Pancreas (tissue), 10 donors: Measurements from ENCODE around the gene TM7SF3. TPM values are rescaled to one million over a fixed set of nuclear protein-coding genes. Genes with fewer than 3 reads are reported as not detected.

Experiments
- ATAC-seq, 4 donors: fragments of 200-7000 bp; cut with Tn5 transposase; one replicate each; pipeline versions ENCODE4 v1.8.0 to v1.9.1; 2020; ENCODE audit warnings: mild to moderate bottlenecking in 4 of 4, moderate library complexity in 4 of 4
- DNase-seq, 6 donors: peaks; one replicate each; pipeline ENCODE4 v3.0.0-alpha.2; 2020
- FAIRE-seq: peaks from 2 replicates; lab custom pipeline; 2012; peaks lifted over from hg19 to GRCh38; lab: Jason Lieb, UNC
- H3K27ac ChIP-seq, 4 donors: fragments of 200-600 bp; sonication (generic); 1 replicate in 3 of 4; 2 replicates in 1 of 4; pipeline versions ENCODE4 v1.5.0 to v1.8.0; 2020
- H3K27me3 ChIP-seq, 4 donors: fragments of 200-600 bp; one replicate each; pipeline ENCODE4 v1.8.0; 2021
- H3K36me3 ChIP-seq, 3 donors: fragments of 200-600 bp; sonication (generic) in 1 of 3; one replicate each; pipeline versions ENCODE4 v1.5.0 to v1.8.0; 2020 to 2021
- H3K4me1 ChIP-seq, 3 donors: fragments of 200-600 bp; one replicate each; pipeline ENCODE4 v1.8.0; 2021
- H3K4me3 ChIP-seq, 4 donors: fragments of 200-600 bp; sonication (generic) in 2 of 4; one replicate each; pipeline versions ENCODE4 v1.5.0 to v1.8.0; 2020 to 2021
- H3K9me3 ChIP-seq, 4 donors: fragments of 200-600 bp; one replicate each; pipeline ENCODE4 v1.8.0; 2021
- WGBS, 2 donors: extraction: QIAGEN DNeasy Blood & Tissue Kit; methylation state at CpG; one replicate each; pipeline ENCODE4 v1.1.7; 2013; 5-methylcytosine and 5-hydroxymethylcytosine counted together
- intact Hi-C, 3 donors: fragments of 100-400 bp; cut with DNase I; formaldehyde crosslinking; loops; one replicate each; pipeline versions ENCODE4 v1.11.1 to v1.14.2; 2022
- polyA plus RNA-seq, 2 donors: library from polyadenylated mRNA; stranded (reverse); fragments of 200-250 nt; gene quantifications; one replicate each; pipeline ENCODE4 v1.2.3, GENCODE V29; 2013
- total RNA-seq, 6 donors: library from RNA; stranded (reverse); fragmentation: NEBNext Ultra II Directional in 4 of 6; extraction: Animal tissue kit (Norgen Biotek cat#: 25700) in 4 of 6; gene quantifications; one replicate each; pipeline versions ENCODE4 v1.2.1 to v1.2.4, GENCODE V29; 2021 to 2023
- TF ChIP-seq, protein P1 (sequence below), 4 donors: fragments of 200-600 bp; sonication (generic) in 3 of 4; IDR thresholded peaks; one replicate each; pipeline versions ENCODE4 v1.5.0 to v1.8.0; 2021; ENCODE audit warnings: antibody characterized with exemption in 4 of 4
- donor health status: healthy with polysubstance abuse.
- donor health status: DM: no; HTN: no; CAD: no; lungs with moderate emphysema.
- donor health status: DM: no; HTN: no; CAD: no.
- donor health status: control.
- donor health status: control.
- donor health status: Bipolar disorder and iron deficiency.
- donor health status: DM: yes; HTN: yes; CAD: no.
- donor health status: DM: no; HTN: no; CAD: no.
- donor health status: DM: no; HTN: no; CAD: no.
- donor health status: DM: yes; HTN: yes; CAD: no.

TM7SF3 gene
- total and polyA plus RNA-seq, 8 donors: 16.8 to 67.6 (median 51.6) TPM

DNA sequence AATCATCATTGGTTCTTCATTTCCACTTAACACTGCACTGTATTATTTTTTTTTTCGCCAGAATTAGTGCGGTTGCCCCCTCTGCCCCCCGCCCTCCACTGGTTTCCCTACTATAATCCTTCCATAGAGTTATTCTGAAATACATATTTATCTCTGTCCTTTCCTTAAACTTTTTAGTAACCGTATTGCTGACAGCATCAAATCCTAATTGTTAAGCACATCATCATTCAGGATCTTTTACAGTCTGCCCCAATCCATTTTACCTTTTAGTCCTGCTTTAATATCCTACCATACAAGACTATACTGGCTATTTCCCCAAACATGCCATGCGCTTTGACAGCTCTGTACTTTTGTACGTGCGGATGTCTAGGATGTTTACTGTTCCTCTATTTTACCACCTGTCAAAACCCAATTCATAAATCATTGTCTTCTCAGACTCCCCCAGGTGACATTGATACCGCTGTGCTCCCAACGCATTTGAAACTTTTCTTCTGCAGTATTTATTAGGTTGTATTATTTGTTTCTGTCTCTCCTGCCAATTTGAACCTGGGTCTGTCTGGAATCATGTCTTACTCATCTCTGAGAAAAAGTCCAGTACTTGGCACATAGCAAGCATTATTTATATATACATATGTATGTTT lies 74.9 kb downstream of the TM7SF3 start:
- intact Hi-C loops: no loop called here
- ATAC-seq (no peak), FAIRE-seq (no peak), DNase-seq (no peak)
- Histone ChIP-seq H3K9me3 (no peaks in the 10 kb centered on the region), H3K4me3 (peak overlapping the region; percentile 78 to 92 (median 84)), H3K27ac (peak overlapping the region in 2 of 4 donors; percentile 96 to 97), H3K4me1 (peaks cover 21 to 39% (median 34%) of the 10 kb centered on the region in 3 donors), H3K27me3 (no peaks in the 10 kb centered on the region), H3K36me3 (no peaks in the 10 kb centered on the region)
- TF ChIP-seq, protein P1, sequence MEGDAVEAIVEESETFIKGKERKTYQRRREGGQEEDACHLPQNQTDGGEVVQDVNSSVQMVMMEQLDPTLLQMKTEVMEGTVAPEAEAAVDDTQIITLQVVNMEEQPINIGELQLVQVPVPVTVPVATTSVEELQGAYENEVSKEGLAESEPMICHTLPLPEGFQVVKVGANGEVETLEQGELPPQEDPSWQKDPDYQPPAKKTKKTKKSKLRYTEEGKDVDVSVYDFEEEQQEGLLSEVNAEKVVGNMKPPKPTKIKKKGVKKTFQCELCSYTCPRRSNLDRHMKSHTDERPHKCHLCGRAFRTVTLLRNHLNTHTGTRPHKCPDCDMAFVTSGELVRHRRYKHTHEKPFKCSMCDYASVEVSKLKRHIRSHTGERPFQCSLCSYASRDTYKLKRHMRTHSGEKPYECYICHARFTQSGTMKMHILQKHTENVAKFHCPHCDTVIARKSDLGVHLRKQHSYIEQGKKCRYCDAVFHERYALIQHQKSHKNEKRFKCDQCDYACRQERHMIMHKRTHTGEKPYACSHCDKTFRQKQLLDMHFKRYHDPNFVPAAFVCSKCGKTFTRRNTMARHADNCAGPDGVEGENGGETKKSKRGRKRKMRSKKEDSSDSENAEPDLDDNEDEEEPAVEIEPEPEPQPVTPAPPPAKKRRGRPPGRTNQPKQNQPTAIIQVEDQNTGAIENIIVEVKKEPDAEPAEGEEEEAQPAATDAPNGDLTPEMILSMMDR (IDR thresholded peaks at IDR 0.05): no peak
- 2% methylated on average over 9 of the region's 9 CpGs for WGBS, 2 donors

DNA sequence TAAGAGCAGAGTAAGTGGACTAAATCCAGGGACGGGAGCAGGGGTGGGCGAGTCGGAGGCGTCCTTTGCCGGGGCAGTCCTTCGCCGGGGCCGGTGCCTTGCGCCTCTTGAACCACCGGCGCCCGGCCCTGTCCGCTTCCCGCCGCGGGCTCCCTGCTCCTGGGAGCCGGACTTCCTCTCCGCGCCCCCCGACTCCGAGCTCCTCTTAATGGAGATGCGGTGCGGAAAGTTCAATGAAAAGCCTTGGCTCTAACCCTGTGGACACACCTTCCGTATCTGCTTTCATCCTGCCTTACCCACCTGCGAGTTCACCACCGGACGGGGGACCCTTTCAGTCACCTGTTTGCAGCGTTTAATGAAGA lies 75.5 kb downstream of the TM7SF3 start:
- Histone ChIP-seq H3K27me3 (no peaks in the 10 kb centered on the region), H3K4me3 (peak overlapping the region; percentile 78 to 92 (median 84)), H3K9me3 (no peaks in the 10 kb centered on the region), H3K36me3 (no peaks in the 10 kb centered on the region), H3K4me1 (peaks cover 21 to 39% (median 34%) of the 10 kb centered on the region in 3 donors), H3K27ac (peak overlapping the region; percentile 93 to 97 (median 96))
- FAIRE-seq (no peak), ATAC-seq (peak; percentile 16 to 38 (median 28)), DNase-seq (peak in 2 of 6 donors; percentile 77 to 81)
- WGBS, 2 donors: 0% methylated on average over 27 to 28 of the region's 28 CpGs
- intact Hi-C loops: no loop called here
- TF ChIP-seq, protein P1 (IDR thresholded peaks at IDR 0.05): no peak

DNA sequence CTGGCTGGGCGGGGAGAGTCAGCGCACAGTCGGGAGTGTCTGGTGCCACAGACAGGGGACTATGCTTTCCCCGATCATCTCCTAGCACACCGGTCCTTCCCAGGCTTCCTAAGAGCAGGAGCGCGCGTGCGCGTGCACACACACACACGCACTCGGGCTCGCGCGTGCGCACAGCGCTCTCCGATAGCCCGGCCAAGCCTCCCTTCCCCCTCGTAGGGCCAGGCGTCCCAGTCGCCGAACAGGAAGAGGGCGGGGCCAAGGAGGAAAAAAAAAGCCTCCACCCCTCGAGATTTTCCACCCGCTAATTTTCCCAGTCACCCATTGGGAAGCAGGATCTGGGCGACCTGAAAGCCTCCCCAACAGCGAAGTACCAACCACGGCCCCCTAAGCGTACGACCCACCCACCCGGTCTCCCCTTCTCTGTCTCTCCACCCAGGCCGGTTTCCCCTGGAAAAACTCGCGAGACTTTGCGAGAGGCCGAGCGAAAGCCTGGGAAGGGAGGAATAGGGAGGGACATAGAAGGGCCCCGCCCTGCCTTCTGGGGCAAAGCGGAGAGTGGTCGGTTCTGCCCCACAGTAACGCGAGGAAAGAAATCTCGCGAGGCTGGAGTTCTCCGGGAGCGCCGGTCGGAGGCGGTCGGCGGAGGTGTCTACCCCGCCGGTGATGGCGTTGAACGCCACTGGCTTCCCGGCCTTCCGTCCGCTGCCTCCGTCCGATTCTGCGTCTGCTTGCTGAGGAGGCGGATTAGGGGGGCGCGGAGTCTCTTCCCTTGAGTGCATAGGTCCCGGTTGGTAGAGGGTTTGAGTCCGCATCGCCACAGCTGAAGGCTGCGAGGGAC lies 76.1 kb downstream of the TM7SF3 start, which contains the start of the genes FGFR1OP2 and INTS13:
FGFR1OP2 (plus strand) TSS at position 608 of the 838 bp plus-strand sequence. CDS start 15,689 bp downstream, outside the sequence.
INTS13 (minus strand) TSS at position 119 of the 838 bp plus-strand sequence. CDS start 1,178 bp downstream, outside the sequence.
- no peak for FAIRE-seq
- peak; percentile 98 to 100 (median 99) for DNase-seq
- H3K9me3 ChIP-seq: no peaks in the 10 kb centered on the region
- H3K27me3 ChIP-seq: no peaks in the 10 kb centered on the region
- TF ChIP-seq, protein P1 (IDR thresholded peaks at IDR 0.05): no peak
- no peaks in the 10 kb centered on the region for H3K36me3 ChIP-seq
- H3K27ac ChIP-seq: peak within 1 kb of the TSS; percentile 93 to 97 (median 96)
- intact Hi-C loops: no loop called here
- H3K4me1 ChIP-seq: peaks cover 21 to 39% (median 34%) of the 10 kb centered on the region in 3 donors
- H3K4me3 ChIP-seq: peak within 1 kb of the TSS; percentile 78 to 92 (median 84)
- 0% methylated on average over 58 to 69 of the region's 69 CpGs for WGBS, 2 donors
- ATAC-seq: peak; percentile 94 to 98 (median 96)

DNA sequence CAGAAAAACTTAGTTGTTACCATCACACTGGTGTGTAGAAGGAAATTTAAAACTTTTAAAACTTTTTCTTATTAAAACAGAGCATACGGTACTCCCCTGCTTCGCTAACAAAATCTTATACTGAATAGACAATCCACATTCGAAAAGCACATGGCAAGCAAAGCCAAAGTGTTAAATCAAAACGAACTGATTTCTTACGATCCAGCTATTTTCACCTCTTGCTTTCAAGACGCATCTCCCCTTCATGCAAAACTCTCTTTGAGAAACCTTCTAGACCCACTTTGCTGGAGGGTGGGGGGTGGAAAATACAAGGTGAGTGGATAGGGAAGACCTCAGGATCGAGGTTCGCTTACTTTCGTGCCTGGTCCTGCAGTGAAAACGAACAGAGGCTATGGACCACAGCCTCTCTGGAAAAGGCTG lies 76.7 kb downstream of the TM7SF3 start:
- peak overlapping the region; percentile 93 to 97 (median 96) for H3K27ac ChIP-seq
- H3K4me3 ChIP-seq: peak overlapping the region; percentile 78 to 92 (median 84)
- ATAC-seq (no peak), DNase-seq (no peak), FAIRE-seq (no peak)
- H3K9me3 ChIP-seq: no peaks in the 10 kb centered on the region
- 0% methylated on average over 10 of the region's 10 CpGs for WGBS, 2 donors
- no peaks in the 10 kb centered on the region for H3K36me3 ChIP-seq
- intact Hi-C loops: no loop called here
- no peaks in the 10 kb centered on the region for H3K27me3 ChIP-seq
- TF ChIP-seq, protein P1 (IDR thresholded peaks at IDR 0.05): no peak
- peaks cover 21 to 39% (median 29%) of the 10 kb centered on the region in 3 donors for H3K4me1 ChIP-seq
